GM19467 (cell line): ENCODE results near the gene DBNL.
"Not testable (repeated sequence)": the region's sequence is repeated elsewhere in the genome, so short reads cannot be mapped to it uniquely, and the experiment has no call there.

Experiments
- ATAC-seq: cut with Tn5 transposase; IDR thresholded peaks from one replicate; pipeline ENCODE4 v1.9.1; 2021; ENCODE audit warnings: mild to moderate bottlenecking, moderate library complexity; ENCODE audit not compliant: unreplicated experiment

Gene DBNL

DNA sequence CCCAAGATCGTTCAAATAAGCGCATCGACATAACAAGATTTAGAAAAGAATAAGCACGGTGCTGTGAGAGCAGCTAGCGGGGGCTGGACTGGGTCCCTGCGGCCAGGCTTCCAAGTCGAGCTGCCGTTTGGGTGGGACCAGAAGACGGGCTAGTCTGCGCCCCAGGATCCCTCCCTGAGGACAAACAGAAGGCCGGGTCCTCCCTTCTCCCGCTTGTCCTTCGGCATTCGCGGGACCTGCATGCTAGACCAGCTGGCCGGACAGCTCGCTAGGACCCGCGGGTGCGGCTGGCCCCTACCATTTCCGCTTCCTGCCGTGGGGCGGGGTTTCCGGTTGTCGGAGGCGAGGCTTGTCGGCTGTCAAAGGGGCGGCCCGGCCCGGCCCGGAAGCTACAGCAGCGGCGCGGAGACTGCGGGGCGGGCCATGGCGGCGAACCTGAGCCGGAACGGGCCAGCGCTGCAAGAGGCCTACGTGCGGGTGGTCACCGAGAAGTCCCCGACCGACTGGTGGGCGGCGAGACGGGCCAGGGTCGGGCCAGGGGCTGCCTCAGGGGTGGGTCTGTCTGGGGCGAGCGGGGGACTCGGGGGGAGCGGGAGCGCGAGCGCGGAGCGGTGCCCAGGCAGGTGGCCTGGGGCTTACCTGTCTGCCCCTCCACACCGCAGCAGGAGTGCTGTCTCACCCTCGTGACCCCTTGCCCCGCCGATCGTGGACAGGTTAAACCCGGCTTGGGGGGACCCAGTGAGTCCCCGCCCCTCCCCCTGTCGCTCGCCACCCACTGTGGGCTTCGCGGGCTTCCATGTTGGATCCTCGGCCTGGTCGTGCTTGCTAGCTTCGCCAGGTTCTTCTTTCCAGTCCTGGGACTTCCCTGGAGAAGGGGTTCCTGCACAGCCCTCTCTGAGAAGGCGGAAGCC lies at the start of gene DBNL:
Gene DBNL, plus strand, starts transcription at position 388 of the 911 bp plus-strand sequence. Its CDS starts 36 bp downstream, at position 424.
- ATAC-seq = peak; percentile 64

DNA sequence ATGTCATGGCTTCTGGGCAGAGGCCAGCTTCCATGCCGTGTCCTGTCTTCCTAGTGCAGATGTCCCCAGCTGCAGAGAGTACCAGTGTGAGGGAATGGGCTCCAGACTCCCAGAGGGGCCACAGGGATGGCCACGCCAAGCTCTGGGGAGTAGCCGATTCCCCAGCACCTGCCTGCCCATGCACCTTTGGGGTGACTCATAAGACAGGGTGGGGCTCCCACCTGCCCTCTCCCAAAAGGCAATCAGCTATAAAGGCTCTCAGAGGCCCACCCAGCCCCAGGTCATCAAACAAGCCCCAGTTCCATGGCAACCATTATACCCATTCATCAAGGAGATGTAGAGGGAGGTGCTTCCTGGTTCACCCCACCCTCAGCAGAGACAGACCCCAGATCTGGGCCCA lies 47.0 kb upstream of the DBNL start, which contains the start of gene SPDYE1:
Gene SPDYE1, plus strand, starts transcription at position 366 of the 400 bp plus-strand sequence. CDS start 2,053 bp downstream, outside the sequence.
- ATAC-seq = not testable (repeated sequence)

- not testable (repeated sequence) for ATAC-seq
Measured at GRCh38 chr7:44012081-44012480, 32.4 kb upstream of the DBNL start.

DNA sequence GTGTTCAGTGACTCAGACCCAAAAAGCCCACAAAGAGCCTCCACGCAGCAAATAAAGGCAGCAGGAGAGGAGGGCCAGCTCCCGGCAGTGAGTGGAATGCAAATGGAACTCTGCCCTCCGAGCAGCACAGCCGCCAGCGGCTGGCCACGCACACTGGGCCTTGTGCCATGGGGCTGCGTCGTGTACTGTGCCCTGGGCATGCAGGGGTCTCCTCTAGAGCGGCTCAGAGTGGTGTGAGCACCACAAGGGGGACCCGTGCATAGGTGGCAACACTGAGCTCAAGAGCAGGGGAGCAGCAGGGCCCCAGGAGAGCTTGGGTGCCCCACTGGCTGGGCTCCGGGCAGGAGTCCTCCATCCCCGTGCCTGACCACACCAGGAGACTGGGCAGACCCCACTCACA lies 29.4 kb upstream of the DBNL start:
- ATAC-seq = not testable (repeated sequence)

DNA sequence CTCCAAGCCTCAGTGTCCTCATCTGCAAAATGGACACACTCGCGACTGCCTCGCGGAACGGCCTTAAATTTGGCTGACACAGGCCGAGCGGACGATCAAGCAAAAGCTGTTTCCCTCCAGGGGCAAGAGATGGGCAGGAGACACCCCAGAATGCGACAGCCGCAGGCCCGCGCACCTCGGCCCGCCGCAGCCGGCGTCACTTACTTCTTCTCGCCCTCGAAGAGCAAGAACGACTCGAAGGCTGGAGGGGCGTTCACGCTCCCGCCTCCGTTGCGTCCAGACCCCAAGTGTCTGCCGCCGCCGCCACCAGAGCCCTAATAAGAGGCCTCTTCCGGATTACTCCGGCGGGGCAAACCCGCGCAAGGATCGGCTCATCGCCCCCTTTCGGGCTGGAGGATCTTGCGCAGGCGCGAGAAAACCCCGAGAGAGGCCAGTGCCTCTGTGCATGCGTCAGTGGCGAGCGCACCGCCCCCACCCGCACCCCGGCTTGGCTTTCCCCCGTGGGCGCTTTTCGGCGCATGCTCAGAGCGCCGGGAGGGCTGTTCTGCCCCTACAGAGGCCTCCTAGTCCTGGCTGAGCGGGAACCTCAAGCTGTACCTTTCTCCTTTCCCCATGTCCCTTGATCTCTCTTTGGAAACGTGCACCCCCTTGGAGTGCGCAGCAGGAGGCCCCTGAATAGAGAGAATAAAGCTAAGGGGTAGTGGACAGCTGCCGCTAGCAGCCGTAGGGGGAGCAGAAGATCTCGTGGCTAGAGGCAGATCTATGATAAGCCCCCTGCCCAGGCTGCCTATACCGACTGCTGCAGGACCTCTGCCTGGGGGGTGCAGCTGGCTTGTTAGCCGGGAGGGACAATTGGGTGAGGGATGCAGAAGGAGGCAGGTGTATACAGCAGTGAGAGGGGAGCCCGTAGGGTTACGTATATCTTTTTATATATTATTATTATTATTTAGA lies 25.4 kb upstream of the DBNL start:
- ATAC-seq = peak; percentile 93

DNA sequence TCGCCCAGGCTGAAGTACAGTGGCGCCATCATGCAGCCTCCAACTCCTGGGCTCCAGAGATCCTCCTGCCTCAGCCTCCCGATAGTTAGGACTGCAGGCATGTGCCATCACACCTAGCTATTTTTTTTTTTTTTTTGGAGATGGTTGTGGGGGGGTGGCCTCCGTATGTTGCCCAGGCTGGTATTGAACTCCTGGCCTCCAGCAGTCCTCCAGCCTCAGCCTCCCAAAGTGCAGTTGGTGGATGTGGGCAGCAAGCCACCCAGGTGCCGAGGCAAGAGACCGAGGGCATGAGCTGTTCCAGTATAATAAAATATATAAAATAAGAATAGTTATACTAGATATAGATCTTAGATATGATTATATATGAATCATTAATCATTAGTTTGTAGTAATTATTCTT lies 24.7 kb upstream of the DBNL start:
- not testable (repeated sequence) for ATAC-seq

GRCh38 chr7:44022069-44022468 lies 22.4 kb upstream of the DBNL start:
- ATAC-seq = not testable (repeated sequence)

GRCh38 chr7:44022796-44023467 lies 21.6 kb upstream of the DBNL start:
- ATAC-seq = not testable (repeated sequence)

DNA sequence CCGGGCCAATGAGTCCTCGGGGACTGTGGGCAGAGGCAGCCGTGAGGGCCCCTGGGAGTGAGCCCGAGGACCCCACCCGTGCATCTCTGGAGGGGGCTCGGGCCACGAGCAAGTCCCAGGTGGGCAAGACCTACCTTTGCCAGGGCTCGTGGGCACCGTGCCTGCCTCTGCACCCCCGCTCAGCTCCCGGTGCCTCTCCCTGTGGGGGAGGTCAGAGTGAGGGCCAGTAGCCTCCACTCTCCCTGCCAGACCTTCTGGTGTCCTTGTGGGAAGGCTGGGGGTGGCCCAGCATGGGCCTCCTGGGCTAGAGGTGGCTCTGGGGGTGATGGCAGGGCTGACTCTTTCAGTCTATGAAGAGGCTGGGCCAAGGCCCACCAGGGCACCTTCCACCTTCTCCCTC lies 15.1 kb upstream of the DBNL start:
- ATAC-seq = not testable (repeated sequence)

DNA sequence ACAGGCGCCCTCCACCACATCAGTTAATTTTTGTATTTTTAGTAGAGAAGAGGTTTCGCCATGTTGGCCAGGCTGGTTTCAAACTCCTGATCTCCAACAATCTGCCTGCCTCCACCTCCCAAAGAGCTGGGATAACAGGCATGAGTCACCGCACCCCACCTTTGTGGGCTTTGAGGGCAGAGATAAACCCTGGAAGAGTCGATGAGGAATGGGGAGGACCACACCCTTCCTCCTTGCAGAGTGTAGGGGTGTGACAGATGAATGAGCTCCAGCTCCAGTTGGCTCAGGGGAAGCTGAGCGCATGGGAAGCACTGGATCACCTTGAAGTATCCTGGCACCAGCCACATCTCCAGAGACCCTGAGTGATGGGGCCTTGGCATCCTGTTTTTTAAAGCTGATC lies 14.5 kb upstream of the DBNL start:
- ATAC-seq = not testable (repeated sequence)

GRCh38 chr7:44031319-44031718 lies 13.2 kb upstream of the DBNL start:
- not testable (repeated sequence) for ATAC-seq

DNA sequence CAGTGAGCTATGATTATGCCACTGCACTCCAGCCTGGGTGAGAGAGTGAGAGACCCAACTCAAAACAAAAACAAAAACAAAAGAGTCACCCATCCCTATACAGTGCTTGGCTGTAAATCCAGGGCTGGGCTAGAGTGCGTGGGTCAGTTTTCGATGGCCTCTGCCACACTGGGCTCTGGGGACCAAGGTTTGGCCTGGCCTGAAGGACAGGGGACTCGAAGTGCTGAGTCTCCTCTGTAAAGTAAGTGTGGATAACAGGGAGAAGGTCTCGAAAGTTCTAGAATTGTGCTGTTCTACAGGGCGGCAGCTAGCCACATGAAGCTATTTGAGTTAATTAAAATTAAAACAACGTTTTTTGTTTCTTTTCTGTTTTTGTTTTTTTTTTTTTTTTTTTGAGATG lies 12.5 kb upstream of the DBNL start:
- ATAC-seq = not testable (repeated sequence)

GRCh38 chr7:44033971-44034844 lies 10.3 kb upstream of the DBNL start:
- ATAC-seq = not testable (repeated sequence)

DNA sequence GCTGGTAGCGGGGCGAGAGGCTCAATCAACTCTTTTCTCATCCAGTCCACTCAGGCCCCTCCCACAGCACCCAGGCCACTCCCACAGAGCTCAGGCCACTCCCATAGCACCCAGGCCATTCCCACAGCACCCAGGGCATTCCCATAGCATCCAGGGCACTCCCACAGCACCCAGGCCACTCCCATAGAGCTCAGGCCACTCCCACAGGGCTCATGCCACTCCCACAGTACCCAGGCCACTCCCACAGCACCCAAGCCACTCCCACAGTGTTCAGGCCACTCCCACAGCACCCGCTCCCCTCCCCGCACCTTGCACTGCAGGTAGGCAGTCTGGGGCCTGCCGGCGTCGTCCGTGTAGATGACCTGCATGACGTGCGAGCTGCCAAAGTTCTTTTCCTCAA lies 8.1 kb upstream of the DBNL start:
- not testable (repeated sequence) for ATAC-seq

DNA sequence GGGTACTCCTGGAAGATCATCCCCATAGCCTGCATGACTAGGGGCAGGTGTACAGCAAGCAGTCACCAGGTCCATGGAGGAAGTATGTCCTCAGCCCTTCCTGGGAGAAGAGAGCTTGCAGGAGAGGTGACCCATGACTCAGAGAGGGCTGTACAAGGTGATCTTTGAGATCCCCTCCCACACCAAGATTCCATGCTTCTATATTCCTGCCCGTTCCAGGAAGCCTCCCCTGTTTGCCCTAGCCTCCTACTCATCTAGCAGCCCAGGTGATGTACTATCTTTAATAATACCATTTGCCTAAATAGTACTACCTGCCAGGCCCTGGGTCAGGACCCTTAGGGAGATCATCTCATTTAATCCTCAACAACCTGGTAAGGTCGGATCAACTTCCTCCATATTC lies 6.6 kb upstream of the DBNL start:
- not testable (repeated sequence) for ATAC-seq

DNA sequence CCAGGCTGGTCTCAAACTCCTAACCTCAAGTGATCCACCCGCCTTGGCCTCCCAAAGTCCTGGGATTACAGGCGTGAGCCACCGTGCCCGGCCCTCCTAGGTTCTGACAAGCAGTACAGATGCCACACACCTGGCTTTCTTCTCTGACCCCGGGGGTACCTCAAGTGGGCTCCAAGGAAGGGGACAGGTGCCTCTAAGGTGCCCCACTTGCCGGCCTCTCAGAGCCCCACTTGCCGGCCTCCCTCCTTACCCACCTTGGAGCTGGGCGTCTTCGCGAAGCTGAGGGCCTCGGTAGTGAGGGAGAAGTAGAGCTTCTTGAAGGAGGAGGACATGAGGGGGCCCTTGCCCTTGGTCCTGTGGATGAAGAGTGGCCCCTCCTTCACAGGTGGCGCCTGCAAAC lies 5.9 kb upstream of the DBNL start:
- not testable (repeated sequence) for ATAC-seq

GRCh38 chr7:44038961-44039558 lies 5.4 kb upstream of the DBNL start:
- peak; percentile 55 for ATAC-seq

GRCh38 chr7:44039800-44040492 lies 4.6 kb upstream of the DBNL start:
- peak; percentile 0 for ATAC-seq

GRCh38 chr7:44040493-44040891 lies 4.0 kb upstream of the DBNL start:
- ATAC-seq = peak; percentile 49
